GM12878 (cell line): ENCODE data around the gene OGFOD2. TPM values are rescaled to one million over a fixed set of nuclear protein-coding genes. Genes with fewer than 3 reads are reported as not detected.

ENCODE experiments used
- SUPT20H ChIP-seq: IDR thresholded peaks from 2 replicates; pipeline ENCODE4 v1.6.1; 2011; ENCODE audit warnings: low read depth, mild to moderate bottlenecking, low read length, moderate library complexity, borderline replicate concordance; ENCODE audit not compliant: control insufficient read depth
- WRNIP1 ChIP-seq: IDR thresholded peaks from 2 replicates; pipeline ENCODE4 v1.6.1; 2011; ENCODE audit warnings: low read depth, low read length, improper control_type of control experiment, borderline replicate concordance
- polyA plus RNA-seq, 11 experiments: library from polyadenylated mRNA; depleted of rRNA in 4 of 11; unstranded in 6 of 11; stranded (reverse) in 5 of 11; fragments of >200 nt; fragmentation: Nextera tagmentation in 4 of 11; fragmentation: Illumina TruSeq in 1 of 11; extraction: Ambion mirVana in 4 of 11; extraction: Trizol in 1 of 11; gene quantifications; 1 replicate in 1 of 11; 2 replicates in 10 of 11; pipeline versions ENCODE4 v1.2.1 to v1.2.3, GENCODE V29; 2011 to 2016; ENCODE audit warnings: inconsistent platforms in 2 of 11, missing spikeins in 2 of 11, low read depth in 1 of 11
- total RNA-seq, 4 experiments: library from RNA; depleted of rRNA in 3 of 4; stranded (reverse); fragments of >200 nt in 3 of 4; fragmentation: Illumina TruSeq in 1 of 4; extraction: Trizol in 1 of 4; gene quantifications; 2 replicates each; pipeline versions ENCODE4 v1.2.1 to v1.2.3, GENCODE V29; 2013 to 2021
- TF ChIP-seq, protein P1 (sequence below): IDR thresholded peaks from 2 replicates; pipeline ENCODE4 v1.6.1; 2012; ENCODE audit warnings: low read length, inconsistent platforms
- TF ChIP-seq, protein P2 (sequence below): fragments of 150-350 bp; IDR thresholded peaks from 2 replicates; pipeline ENCODE4 v1.6.1; 2016; ENCODE audit warnings: low read depth, low read length
- TF ChIP-seq, protein P3 (sequence below): fragments of 150-350 bp; IDR thresholded peaks from 2 replicates; pipeline ENCODE4 v1.6.1; 2014; ENCODE audit warnings: mild to moderate bottlenecking, low read depth, low read length
- TF ChIP-seq, protein P4 (sequence below): fragments of 450-650 bp; IDR thresholded peaks from 2 replicates; pipeline ENCODE4 v1.6.1; 2017; ENCODE audit warnings: mild to moderate bottlenecking, moderate library complexity

OGFOD2 gene
- total and polyA plus RNA-seq, 10 of the 15 experiments (the other 5 are each of a cell fraction or from before 2014, with no cell fraction given), result 0.93 to 29.2 (median 16.3) TPM

DNA sequence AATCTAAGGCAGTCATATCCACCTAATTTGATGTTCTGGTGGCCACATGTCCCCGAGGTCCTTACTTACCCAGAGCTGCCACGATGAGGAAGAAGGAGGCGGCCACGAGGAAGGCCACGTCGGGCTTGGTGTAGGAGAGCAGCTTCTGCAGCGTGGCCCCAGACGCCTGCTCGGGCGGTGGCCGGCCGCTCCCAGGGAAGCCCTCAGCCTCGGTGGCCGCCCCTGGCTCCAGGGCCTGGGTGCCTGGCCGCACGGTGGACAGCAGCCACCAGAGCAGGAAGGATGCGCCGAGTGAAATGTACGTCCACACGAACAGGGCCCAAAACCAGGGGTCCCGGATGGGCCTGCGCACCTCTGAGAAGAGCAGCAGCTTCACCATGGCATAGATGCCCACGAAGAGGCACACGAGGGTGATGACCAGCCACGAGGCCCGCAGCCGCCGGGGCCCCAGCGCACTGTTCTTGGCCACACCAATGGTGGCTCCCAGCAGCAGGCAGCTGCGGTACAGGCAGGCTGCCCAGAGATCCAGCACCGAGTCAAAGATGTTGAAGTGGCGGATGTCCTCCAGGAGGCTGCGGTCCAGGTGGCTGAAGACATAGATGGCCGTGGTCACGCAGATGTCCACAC lies 15.4 kb upstream of the OGFOD2 start (continued):
- TF ChIP-seq, protein P1, sequence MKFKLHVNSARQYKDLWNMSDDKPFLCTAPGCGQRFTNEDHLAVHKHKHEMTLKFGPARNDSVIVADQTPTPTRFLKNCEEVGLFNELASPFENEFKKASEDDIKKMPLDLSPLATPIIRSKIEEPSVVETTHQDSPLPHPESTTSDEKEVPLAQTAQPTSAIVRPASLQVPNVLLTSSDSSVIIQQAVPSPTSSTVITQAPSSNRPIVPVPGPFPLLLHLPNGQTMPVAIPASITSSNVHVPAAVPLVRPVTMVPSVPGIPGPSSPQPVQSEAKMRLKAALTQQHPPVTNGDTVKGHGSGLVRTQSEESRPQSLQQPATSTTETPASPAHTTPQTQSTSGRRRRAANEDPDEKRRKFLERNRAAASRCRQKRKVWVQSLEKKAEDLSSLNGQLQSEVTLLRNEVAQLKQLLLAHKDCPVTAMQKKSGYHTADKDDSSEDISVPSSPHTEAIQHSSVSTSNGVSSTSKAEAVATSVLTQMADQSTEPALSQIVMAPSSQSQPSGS, result no peak
- TF ChIP-seq, protein P2, sequence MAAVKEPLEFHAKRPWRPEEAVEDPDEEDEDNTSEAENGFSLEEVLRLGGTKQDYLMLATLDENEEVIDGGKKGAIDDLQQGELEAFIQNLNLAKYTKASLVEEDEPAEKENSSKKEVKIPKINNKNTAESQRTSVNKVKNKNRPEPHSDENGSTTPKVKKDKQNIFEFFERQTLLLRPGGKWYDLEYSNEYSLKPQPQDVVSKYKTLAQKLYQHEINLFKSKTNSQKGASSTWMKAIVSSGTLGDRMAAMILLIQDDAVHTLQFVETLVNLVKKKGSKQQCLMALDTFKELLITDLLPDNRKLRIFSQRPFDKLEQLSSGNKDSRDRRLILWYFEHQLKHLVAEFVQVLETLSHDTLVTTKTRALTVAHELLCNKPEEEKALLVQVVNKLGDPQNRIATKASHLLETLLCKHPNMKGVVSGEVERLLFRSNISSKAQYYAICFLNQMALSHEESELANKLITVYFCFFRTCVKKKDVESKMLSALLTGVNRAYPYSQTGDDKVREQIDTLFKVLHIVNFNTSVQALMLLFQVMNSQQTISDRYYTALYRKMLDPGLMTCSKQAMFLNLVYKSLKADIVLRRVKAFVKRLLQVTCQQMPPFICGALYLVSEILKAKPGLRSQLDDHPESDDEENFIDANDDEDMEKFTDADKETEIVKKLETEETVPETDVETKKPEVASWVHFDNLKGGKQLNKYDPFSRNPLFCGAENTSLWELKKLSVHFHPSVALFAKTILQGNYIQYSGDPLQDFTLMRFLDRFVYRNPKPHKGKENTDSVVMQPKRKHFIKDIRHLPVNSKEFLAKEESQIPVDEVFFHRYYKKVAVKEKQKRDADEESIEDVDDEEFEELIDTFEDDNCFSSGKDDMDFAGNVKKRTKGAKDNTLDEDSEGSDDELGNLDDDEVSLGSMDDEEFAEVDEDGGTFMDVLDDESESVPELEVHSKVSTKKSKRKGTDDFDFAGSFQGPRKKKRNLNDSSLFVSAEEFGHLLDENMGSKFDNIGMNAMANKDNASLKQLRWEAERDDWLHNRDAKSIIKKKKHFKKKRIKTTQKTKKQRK, result no peak
- no peak for TF ChIP-seq WRNIP1
- TF ChIP-seq, protein P3, sequence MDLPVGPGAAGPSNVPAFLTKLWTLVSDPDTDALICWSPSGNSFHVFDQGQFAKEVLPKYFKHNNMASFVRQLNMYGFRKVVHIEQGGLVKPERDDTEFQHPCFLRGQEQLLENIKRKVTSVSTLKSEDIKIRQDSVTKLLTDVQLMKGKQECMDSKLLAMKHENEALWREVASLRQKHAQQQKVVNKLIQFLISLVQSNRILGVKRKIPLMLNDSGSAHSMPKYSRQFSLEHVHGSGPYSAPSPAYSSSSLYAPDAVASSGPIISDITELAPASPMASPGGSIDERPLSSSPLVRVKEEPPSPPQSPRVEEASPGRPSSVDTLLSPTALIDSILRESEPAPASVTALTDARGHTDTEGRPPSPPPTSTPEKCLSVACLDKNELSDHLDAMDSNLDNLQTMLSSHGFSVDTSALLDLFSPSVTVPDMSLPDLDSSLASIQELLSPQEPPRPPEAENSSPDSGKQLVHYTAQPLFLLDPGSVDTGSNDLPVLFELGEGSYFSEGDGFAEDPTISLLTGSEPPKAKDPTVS, result no peak
- TF ChIP-seq SUPT20H, result no peak
- TF ChIP-seq, protein P4, sequence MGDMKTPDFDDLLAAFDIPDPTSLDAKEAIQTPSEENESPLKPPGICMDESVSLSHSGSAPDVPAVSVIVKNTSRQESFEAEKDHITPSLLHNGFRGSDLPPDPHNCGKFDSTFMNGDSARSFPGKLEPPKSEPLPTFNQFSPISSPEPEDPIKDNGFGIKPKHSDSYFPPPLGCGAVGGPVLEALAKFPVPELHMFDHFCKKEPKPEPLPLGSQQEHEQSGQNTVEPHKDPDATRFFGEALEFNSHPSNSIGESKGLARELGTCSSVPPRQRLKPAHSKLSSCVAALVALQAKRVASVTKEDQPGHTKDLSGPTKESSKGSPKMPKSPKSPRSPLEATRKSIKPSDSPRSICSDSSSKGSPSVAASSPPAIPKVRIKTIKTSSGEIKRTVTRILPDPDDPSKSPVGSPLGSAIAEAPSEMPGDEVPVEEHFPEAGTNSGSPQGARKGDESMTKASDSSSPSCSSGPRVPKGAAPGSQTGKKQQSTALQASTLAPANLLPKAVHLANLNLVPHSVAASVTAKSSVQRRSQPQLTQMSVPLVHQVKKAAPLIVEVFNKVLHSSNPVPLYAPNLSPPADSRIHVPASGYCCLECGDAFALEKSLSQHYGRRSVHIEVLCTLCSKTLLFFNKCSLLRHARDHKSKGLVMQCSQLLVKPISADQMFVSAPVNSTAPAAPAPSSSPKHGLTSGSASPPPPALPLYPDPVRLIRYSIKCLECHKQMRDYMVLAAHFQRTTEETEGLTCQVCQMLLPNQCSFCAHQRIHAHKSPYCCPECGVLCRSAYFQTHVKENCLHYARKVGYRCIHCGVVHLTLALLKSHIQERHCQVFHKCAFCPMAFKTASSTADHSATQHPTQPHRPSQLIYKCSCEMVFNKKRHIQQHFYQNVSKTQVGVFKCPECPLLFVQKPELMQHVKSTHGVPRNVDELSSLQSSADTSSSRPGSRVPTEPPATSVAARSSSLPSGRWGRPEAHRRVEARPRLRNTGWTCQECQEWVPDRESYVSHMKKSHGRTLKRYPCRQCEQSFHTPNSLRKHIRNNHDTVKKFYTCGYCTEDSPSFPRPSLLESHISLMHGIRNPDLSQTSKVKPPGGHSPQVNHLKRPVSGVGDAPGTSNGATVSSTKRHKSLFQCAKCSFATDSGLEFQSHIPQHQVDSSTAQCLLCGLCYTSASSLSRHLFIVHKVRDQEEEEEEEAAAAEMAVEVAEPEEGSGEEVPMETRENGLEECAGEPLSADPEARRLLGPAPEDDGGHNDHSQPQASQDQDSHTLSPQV, result no peak
